HS-27A (cell line): ENCODE results near the gene CNTFR.
"Not testable (repeated sequence)": the region's sequence is repeated elsewhere in the genome, so short reads cannot be mapped to it uniquely, and the experiment has no call there.

ENCODE experiments used
- DNase-seq: peaks from one replicate; pipeline ENCODE4 v3.0.0-alpha.2; 2012; ENCODE audit warnings: low read depth, missing footprints

The CNTFR gene

DNA sequence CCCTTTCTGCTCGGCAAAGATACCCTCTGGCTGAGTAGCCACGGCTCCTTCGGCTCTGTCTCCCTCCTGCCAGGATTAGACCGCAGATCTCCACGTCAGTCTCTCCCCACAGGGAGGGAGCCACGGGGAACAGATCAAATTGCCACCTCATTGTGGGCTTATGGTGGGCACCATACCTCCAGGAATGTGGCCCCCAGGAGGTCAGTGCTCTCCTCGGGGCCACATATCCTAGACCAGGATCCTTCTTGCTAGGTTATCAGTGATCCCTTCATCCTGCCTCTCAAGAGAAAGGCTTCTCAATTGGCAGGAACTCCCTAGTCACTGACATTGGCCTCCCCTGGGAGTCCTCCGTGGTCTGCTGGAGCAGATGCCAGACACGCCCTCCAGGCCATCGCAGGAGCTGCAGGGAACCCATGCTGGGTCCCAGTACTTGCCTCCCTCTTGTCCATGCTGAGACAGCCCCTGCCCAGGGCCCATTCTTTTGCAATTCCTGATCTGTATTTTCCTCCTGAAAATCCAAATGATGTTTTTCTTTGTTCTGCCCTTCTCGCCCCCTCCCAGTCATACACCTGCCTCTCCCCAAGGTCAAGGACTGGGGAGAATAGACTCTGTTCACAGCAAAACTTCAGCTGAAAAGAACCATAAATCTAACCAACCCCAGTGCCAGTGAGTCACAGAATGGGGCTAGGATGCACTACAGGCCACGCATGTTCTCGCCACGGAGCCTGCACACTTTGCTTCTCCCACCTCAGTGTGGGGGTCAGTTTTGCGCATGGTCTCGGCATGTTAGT is 35.1 kb downstream of the CNTFR start:
- no peak for DNase-seq

DNA sequence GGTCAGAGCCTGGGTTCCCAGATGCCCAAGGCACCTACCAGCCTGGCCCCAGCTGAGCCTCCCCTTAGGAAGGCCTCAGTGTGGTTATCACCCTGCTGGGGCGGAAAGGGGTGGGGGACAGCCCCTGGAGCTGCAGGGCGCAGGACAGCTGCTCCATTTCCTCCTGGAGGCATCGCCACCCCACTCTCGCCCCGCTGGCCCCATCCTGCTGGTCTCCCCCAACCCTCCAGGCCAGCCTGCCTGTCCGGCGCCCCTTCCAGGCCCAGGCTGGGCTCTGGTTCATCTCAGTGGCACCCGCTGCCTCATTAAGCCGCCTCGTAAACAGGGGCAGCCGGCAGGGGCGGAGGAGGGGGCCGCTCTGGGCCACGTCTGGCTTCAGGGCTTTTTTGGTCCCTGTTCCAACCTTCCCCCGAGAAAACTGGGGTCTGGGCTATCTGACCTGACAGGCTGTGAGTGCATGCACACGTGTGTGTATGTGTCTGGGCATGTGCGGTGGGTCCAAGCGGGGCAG is 36.0 kb downstream of the CNTFR start:
- no peak for DNase-seq

- no peak for DNase-seq
Measured at GRCh38 chr9:34552986-34553385, 36.5 kb downstream of the CNTFR start.

DNA sequence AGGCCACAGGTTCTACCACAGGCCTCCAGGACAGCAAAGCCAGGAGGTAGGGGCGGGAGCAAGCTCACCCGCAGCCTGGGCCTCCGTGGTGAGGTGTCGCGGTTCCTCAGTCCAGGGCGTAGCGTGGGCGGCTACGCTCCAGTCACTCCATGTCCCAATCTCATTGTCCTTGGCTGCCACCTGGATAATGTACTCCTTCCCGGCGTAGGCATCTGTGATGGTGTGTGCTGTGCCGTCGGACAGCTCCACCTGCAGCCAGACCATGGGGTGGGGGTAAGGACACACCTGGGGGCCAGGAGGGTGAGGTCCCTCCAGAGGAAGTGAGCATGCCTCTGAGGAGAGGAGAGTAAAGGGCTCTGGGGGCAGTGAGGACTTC is 36.9 kb downstream of the CNTFR start:
- no peak for DNase-seq

- no peak for DNase-seq
Measured at GRCh38 chr9:34551751-34552605, 37.5 kb downstream of the CNTFR start.

GRCh38 chr9:34550681-34551270 is 38.7 kb downstream of the CNTFR start:
- DNase-seq: no peak

DNA sequence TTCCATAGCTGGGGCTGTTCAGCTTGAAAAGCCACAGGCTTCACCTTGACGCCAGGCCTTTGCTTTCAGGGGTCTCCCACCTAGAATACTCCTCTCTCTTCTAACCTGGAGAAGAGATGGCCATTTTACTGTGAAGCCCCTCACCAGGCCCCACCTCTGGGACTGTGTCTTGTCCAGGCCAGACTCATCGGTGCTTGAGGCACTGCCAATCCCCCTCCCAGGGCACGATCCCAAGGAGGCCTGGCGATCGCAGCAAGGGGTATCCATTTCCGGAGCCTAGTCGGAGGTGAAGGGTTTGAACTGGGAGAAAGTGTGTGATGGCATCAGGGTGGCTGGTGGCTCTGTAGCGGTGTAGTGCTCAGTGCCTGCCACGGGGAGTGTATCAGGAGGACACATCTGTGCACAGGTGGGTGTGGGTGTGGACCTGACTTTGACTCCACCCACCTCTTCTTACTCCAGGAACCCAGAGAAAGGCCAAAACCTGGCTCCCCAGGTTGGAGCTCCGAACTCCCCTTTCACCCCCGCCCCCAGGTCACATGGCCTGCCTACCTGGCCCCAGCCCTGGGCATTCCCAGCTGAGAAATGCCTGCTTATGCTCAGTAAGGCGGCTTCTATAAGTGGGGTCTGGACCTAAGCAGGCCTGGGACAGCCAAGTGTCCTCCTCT is 39.4 kb downstream of the CNTFR start:
- no peak for DNase-seq

- DNase-seq: no peak
Measured at GRCh38 chr9:34549407-34549732, 40.2 kb downstream of the CNTFR start.

DNA sequence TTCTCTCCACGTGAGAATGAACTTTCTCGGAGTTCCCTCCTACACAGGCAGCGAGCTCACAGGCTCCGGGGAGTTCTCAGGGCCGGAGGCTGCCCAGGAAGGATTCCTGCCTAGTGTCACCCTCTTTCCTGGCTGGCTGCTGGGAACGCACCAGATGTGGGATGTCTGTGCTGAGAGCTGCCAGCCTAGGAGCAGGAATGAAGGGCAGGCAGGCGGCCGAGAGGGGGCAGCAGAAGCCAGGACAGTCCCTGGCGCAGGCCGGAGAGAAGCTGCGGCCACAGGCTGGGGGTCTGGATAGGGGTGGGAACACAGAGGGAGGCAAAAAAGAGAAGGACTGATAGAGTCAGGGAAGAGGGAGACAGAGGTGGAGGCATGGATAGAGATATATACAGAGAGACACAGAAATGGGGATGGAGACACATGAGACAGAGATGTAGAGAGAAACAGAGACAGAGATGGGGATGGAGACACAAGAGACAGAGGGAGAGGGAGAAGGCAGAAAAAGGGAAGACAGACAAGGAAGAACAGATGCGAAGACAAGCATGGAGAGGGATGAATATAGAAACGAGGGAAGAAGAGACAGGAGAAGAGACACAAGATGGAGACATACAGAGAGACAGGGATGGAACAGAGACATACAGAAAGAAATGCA is 41.4 kb downstream of the CNTFR start:
- DNase-seq: no peak

GRCh38 chr9:34546834-34547827 is 42.4 kb downstream of the CNTFR start:
- peak; percentile 48 for DNase-seq

DNA sequence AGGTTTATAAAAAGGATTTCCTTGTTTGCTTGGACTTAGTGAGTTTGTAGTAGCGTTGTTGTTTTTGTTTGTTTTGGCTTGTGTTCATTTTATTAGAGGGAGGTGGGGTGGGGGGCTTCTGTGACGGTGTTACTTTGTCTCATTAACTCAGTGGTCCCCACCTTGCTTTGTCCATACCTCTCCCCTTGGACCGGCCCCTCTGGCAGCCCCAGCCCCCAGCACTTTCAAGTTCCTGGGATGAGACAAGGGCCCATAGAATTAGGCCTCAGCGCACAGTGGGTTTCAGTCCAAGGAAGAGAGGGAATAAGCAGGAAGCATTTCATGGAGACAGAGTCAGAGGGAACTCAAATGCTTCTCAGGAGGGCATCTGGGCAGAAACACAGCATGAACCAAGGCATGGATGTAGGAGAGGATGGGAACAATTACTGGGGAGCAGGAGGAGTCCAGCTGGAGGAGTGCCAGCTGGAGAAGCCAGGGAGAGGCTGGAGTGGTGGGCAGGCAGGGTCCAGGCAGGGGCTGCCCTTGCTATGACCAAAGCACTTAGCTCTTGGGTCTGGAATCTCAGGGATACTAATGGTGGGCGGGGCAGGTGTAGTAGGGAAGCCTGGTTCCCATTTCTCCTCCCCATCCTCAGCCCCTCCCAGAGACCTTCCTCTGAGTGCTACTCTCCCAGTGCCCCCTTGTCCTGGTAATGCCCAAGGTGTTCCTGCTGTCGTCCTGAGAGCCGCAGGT is 43.3 kb downstream of the CNTFR start:
- no peak for DNase-seq

DNA sequence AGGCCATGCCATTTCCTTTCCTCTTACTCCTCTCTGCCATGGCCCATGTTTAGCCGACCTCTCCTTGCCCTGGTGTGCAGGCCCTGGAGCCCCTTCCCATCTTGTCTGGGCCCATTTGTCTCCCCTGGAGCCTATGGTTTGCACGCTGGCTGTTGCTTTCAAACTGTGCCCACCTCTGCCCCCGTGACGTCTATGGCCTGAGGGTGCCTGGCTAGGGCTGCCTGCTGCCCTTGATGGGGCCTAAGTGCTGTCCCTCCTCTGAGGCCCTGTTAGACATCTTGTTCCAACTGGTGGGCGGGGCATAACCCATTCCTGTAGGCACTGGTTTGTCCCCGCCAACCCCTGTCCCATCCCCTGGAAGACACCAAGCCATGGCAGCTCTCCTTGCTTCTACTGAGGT is 44.0 kb downstream of the CNTFR start:
- DNase-seq: no peak

- no peak for DNase-seq
Measured at GRCh38 chr9:34544035-34544434, 45.5 kb downstream of the CNTFR start.

GRCh38 chr9:34541540-34541939 is 48.0 kb downstream of the CNTFR start:
- DNase-seq: no peak

- DNase-seq: no peak
Measured at GRCh38 chr9:34540827-34541226, 48.7 kb downstream of the CNTFR start.

DNA sequence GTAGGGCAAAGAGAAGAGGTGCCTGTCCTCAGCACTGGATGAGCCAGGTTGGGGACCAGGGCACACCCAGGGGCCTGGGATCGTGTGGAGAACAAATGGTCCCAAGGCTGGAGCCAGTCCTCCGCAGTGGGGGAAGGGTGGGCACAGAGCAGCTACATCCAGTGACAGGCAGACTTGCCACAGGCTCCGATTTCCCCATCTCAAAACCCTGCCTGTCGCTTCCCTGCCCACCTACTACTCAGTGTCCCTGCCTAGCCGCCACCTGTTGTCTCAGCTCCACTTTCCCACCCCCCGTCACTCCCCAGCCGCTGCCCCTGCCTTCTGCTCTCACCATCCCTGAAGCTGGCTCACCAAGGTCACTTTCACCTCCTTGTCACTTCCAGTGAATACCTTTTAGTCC is 52.8 kb downstream of the CNTFR start:
- DNase-seq: no peak

DNA sequence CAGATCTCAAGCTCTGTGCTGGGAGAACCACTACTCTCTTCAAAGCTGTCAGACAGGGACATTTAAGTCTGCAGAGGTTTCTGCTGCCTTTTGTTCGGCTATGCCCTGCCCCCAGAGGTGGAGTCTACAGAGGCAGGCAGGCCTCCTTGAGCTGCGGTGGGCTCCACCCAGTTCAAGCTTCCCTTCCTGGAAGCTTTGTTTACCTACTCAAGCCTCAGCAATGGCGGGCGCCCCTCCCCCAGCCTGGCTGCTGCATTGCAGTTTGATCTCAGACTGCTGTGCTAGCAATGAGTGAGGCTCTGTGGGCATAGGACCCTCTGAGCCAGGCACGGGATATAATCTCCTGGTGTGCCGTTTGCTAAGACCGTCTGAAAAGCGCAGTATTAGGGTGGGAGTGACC is 57.5 kb downstream of the CNTFR start:
- DNase-seq: not testable (repeated sequence)

GRCh38 chr9:34526026-34526425 is 63.5 kb downstream of the CNTFR start:
- no peak for DNase-seq

- DNase-seq: no peak
Measured at GRCh38 chr9:34524349-34524748, 65.2 kb downstream of the CNTFR start.
